ENCODE data around the gene SGPP2. TPM values are rescaled to one million over a fixed set of nuclear protein-coding genes. Genes with fewer than 3 reads are reported as not detected.
"Not testable (repeated sequence)": the region's sequence is repeated elsewhere in the genome, so short reads cannot be mapped to it uniquely, and the experiment has no call there.

SGPP2 gene
- polyA plus RNA-seq, 4 donors = 2.5 to 24.1 (median 17.9) TPM

GRCh38 chr2:222572264-222572721 is 147.9 kb downstream of the SGPP2 start:
- no peak for DNase-seq (ENCODE audit: low read depth in 4 of 4, low spot score in 3 of 4)

GRCh38 chr2:222572751-222573174 is 148.4 kb downstream of the SGPP2 start:
- no peak for DNase-seq (ENCODE audit: low read depth in 4 of 4, low spot score in 3 of 4)

- no peak for DNase-seq (ENCODE audit: low read depth in 4 of 4, low spot score in 3 of 4)
Observed at GRCh38 chr2:222575618-222576017, 151.3 kb downstream of the SGPP2 start.

GRCh38 chr2:222576171-222577081 is 152.1 kb downstream of the SGPP2 start:
- no peak for DNase-seq (ENCODE audit: low read depth in 4 of 4, low spot score in 3 of 4)

GRCh38 chr2:222577341-222577740 is 153.0 kb downstream of the SGPP2 start:
- no peak for DNase-seq (ENCODE audit: low read depth in 4 of 4, low spot score in 3 of 4)

- DNase-seq (ENCODE audit: low read depth in 4 of 4, low spot score in 3 of 4) = no peak
Observed at GRCh38 chr2:222582928-222583327, 158.6 kb downstream of the SGPP2 start.

GRCh38 chr2:222584589-222584988 is 160.2 kb downstream of the SGPP2 start:
- DNase-seq (ENCODE audit: low read depth in 4 of 4, low spot score in 3 of 4) = not testable (repeated sequence)

- DNase-seq (ENCODE audit: low read depth in 4 of 4, low spot score in 3 of 4) = no peak
Observed at GRCh38 chr2:222591661-222592060, 167.3 kb downstream of the SGPP2 start.

GRCh38 chr2:222592176-222592575 is 167.8 kb downstream of the SGPP2 start:
- no peak for DNase-seq (ENCODE audit: low read depth in 4 of 4, low spot score in 3 of 4)

GRCh38 chr2:222594679-222595078 is 170.3 kb downstream of the SGPP2 start:
- DNase-seq (ENCODE audit: low read depth in 4 of 4, low spot score in 3 of 4) = no peak

GRCh38 chr2:222595581-222595980 is 171.2 kb downstream of the SGPP2 start:
- DNase-seq (ENCODE audit: low read depth in 4 of 4, low spot score in 3 of 4) = no peak

- no peak for DNase-seq (ENCODE audit: low read depth in 4 of 4, low spot score in 3 of 4)
Observed at GRCh38 chr2:222598611-222599010, 174.3 kb downstream of the SGPP2 start.

GRCh38 chr2:222603501-222603900 is 179.2 kb downstream of the SGPP2 start:
- DNase-seq (ENCODE audit: low read depth in 4 of 4, low spot score in 3 of 4) = no peak

GRCh38 chr2:222604749-222605515 is 180.6 kb downstream of the SGPP2 start:
- no peak for DNase-seq (ENCODE audit: low read depth in 4 of 4, low spot score in 3 of 4)

GRCh38 chr2:222606306-222606705 is 182.0 kb downstream of the SGPP2 start:
- no peak for DNase-seq (ENCODE audit: low read depth in 4 of 4, low spot score in 3 of 4)

GRCh38 chr2:222608081-222608480 is 183.7 kb downstream of the SGPP2 start:
- no peak for DNase-seq (ENCODE audit: low read depth in 4 of 4, low spot score in 3 of 4)

- no peak for DNase-seq (ENCODE audit: low read depth in 4 of 4, low spot score in 3 of 4)
Observed at GRCh38 chr2:222609381-222609780, 185.0 kb downstream of the SGPP2 start.
